Peyer's patch (tissue), 4 donors: ENCODE data around the gene NEDD4L. TPM values are rescaled to one million over a fixed set of nuclear protein-coding genes. Genes with fewer than 3 reads are reported as not detected.

Source experiments
- DNase-seq, 3 donors: peaks; one replicate each; pipeline ENCODE4 v3.0.0-alpha.2; 2017 to 2019
- H3K27ac ChIP-seq, 4 donors: fragments of 200-600 bp; sonication (generic); one replicate each; pipeline ENCODE4 v1.5.1; 2016 to 2019
- H3K27me3 ChIP-seq, 2 donors: fragments of 200-600 bp; sonication (generic); one replicate each; pipeline ENCODE4 v1.5.1; 2019
- H3K36me3 ChIP-seq, 3 donors: fragments of 200-600 bp; sonication (generic); one replicate each; pipeline ENCODE4 v1.5.1; 2016 to 2019
- H3K4me1 ChIP-seq, 4 donors: fragments of 200-600 bp; sonication (generic); one replicate each; pipeline ENCODE4 v1.5.1; 2016 to 2019
- H3K4me3 ChIP-seq, 4 donors: fragments of 200-600 bp; sonication (generic); 1 replicate in 3 of 4; 2 replicates in 1 of 4; pipeline ENCODE4 v1.5.1; 2016 to 2019; ENCODE audit warnings: mild to moderate bottlenecking in 1 of 4
- H3K9me3 ChIP-seq, 4 donors: fragments of 200-600 bp; sonication (generic); one replicate each; pipeline ENCODE4 v1.5.1; 2016 to 2019; ENCODE audit warnings: mild to moderate bottlenecking in 1 of 4
- POLR2A ChIP-seq, 2 donors: fragments of 450-650 bp; IDR thresholded peaks; one replicate each; pipeline ENCODE4 v1.5.1; 2017; ENCODE audit warnings: antibody characterized with exemption in 2 of 2, mild to moderate bottlenecking in 2 of 2, moderate library complexity in 2 of 2
- total RNA-seq, 4 donors: library from RNA; depleted of rRNA; stranded (reverse); fragments of >200 nt; gene quantifications; one replicate each; pipeline ENCODE4 v1.1.0, GENCODE V29; 2016
- TF ChIP-seq, protein P1 (sequence below), 6 experiments: fragments of 450-650 bp in 4 of 6; fragments of 200-600 bp in 2 of 6; sonication (generic) in 1 of 6; IDR thresholded peaks; one replicate each; pipeline ENCODE4 v1.5.1; 2017 to 2019; ENCODE audit warnings: antibody characterized with exemption in 6 of 6, mild to moderate bottlenecking in 3 of 6, moderate library complexity in 1 of 6

Gene NEDD4L
- total RNA-seq, 4 donors from 2014 or later = 213 to 312 (median 277) TPM

DNA sequence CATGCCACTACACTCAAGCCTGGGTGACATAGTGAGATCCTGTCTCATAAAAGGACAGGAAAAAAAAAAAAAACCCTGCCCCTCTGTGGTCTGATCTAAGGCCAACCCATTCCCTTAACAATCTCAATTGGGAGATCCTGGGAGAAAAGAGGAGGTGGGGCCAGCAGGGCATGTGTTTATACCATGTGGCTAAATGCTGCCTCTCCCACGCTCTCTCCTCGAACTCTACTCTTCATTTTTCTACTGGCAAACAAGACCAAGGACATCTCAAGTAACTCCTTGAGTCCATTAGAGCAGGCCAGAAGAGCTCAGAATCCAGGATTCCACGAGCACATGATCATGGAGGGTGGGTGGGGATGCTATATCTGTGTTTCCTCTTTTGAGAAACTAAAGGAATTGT is 16.7 kb upstream of the NEDD4L start:
- Histone ChIP-seq H3K9me3 (no peaks in the 10 kb centered on the region), H3K4me3 (no peak overlapping the region), H3K27me3 (no peaks in the 10 kb centered on the region), H3K4me1 (peaks cover 0 to 11% (median 0%) of the 10 kb centered on the region in 4 donors), H3K36me3 (no peaks in the 10 kb centered on the region), H3K27ac (no peak overlapping the region)
- TF ChIP-seq POLR2A (IDR thresholded peaks at IDR 0.05) = no peak
- TF ChIP-seq, protein P1, sequence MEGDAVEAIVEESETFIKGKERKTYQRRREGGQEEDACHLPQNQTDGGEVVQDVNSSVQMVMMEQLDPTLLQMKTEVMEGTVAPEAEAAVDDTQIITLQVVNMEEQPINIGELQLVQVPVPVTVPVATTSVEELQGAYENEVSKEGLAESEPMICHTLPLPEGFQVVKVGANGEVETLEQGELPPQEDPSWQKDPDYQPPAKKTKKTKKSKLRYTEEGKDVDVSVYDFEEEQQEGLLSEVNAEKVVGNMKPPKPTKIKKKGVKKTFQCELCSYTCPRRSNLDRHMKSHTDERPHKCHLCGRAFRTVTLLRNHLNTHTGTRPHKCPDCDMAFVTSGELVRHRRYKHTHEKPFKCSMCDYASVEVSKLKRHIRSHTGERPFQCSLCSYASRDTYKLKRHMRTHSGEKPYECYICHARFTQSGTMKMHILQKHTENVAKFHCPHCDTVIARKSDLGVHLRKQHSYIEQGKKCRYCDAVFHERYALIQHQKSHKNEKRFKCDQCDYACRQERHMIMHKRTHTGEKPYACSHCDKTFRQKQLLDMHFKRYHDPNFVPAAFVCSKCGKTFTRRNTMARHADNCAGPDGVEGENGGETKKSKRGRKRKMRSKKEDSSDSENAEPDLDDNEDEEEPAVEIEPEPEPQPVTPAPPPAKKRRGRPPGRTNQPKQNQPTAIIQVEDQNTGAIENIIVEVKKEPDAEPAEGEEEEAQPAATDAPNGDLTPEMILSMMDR (IDR thresholded peaks at IDR 0.05) = no peak
- no peak for DNase-seq

DNA sequence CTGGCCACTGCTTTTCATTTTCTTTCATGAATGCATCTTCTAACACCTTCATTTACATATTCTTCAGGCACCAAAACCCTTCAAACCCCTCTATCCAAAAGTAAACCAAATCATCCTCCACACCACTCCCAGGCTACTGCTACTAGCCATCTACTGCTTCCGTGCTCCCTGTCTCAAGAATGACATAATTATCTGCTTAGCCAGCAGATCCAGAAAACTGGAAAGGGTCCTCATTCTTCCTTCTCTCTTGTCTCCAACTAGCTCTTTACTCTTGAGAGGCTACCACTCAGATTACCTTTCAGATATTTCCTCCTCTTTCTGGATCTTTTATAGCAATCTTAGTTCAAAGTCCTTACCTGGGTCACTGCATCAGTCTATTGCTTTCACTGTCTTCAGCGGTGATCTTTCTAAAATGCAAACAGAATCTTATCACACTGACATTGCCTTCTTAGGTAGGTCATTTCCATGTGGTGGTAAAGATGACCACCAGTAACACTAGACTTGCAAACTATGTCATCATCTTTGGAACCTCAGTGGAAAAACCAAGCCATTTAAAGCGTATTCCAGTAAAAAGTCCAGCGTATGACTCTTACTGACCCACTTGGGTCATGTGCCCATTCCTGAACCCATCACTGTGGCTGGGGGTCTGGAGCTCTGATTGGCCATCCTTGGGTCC is 15.8 kb upstream of the NEDD4L start:
- H3K27ac ChIP-seq = no peak overlapping the region
- H3K27me3 ChIP-seq = no peaks in the 10 kb centered on the region
- TF ChIP-seq, protein P1 (IDR thresholded peaks at IDR 0.05) = no peak
- TF ChIP-seq POLR2A (IDR thresholded peaks at IDR 0.05) = no peak
- no peaks in the 10 kb centered on the region for H3K36me3 ChIP-seq
- H3K4me1 ChIP-seq = peaks cover 0 to 11% (median 0%) of the 10 kb centered on the region in 4 donors
- no peak for DNase-seq
- H3K4me3 ChIP-seq = no peak overlapping the region
- H3K9me3 ChIP-seq = no peaks in the 10 kb centered on the region

DNA sequence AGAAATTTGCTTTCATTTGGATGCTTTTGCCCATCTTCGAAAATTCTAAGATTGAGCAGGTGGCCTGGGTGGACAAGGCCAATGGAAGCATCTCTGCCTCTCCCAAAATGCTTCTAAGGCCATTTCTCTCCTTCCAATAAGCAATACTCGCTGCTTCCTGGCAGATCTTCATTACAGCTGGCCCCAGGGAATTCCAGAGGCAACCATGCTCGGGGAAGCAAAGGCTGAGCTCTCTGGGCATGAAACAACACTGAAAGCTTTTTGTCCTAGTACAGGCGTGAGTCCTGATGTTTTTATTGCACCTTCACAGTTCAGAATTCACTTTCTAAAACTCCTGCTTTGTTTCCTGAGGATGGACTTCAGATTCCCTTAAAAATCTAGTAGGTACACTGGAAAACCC is 11.8 kb upstream of the NEDD4L start:
- no peak for TF ChIP-seq POLR2A (IDR thresholded peaks at IDR 0.05)
- TF ChIP-seq, protein P1 (IDR thresholded peaks at IDR 0.05) = no peak

DNA sequence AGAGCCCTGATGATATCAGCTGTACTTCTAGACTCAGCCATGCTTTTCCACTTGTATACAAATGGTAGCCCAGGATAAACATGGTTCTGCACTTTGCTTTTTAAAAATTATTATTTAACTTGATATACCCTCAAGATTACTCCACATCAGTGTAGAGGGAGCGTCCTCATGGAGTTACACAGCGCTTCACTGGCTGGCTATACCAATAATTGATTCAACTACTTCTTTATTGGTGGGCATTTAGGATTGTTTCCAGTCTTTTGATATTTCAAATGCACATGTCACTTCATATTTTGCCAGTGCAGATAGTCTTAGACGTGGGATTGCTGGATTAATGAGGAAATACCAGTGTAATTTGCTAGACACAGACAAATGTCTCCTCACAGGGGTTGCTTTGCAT is 10.8 kb upstream of the NEDD4L start:
- H3K4me1 ChIP-seq = no peaks in the 10 kb centered on the region
- no peak overlapping the region for H3K27ac ChIP-seq
- H3K9me3 ChIP-seq = no peaks in the 10 kb centered on the region
- TF ChIP-seq, protein P1 (IDR thresholded peaks at IDR 0.05) = no peak
- no peak for TF ChIP-seq POLR2A (IDR thresholded peaks at IDR 0.05)
- H3K27me3 ChIP-seq = no peaks in the 10 kb centered on the region
- DNase-seq = no peak
- no peaks in the 10 kb centered on the region for H3K36me3 ChIP-seq
- H3K4me3 ChIP-seq = no peak overlapping the region

More for the DNA sequence above, 11.8 kb upstream of the NEDD4L start:
- no peaks in the 10 kb centered on the region for H3K27me3 ChIP-seq
- no peak for DNase-seq
- H3K4me1 ChIP-seq = no peaks in the 10 kb centered on the region
- no peak overlapping the region for H3K27ac ChIP-seq
- no peaks in the 10 kb centered on the region for H3K36me3 ChIP-seq
- no peak overlapping the region for H3K4me3 ChIP-seq
- H3K9me3 ChIP-seq = no peaks in the 10 kb centered on the region

DNA sequence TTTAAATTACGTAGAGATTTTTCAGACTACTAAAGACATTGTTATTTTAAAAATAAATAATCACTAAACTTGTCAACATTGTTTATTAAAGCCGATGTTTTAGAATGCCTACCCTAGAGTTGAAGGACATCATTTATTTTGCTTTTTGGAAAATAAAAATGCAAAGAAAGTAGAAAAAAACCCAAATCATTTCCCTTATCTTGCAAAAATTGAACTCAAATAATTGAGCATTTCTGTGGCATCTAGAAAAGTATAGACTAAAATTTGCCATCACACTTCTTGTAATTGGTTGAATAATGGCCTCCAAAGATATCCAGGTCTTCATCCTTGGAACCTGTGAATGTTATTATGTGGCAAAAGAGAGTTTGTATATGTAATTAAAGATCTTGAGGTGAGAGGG is 9.7 kb upstream of the NEDD4L start:
- H3K36me3 ChIP-seq = no peaks in the 10 kb centered on the region
- DNase-seq = no peak
- no peaks in the 10 kb centered on the region for H3K4me1 ChIP-seq
- no peak overlapping the region for H3K27ac ChIP-seq
- no peaks in the 10 kb centered on the region for H3K27me3 ChIP-seq
- no peak for TF ChIP-seq POLR2A (IDR thresholded peaks at IDR 0.05)
- TF ChIP-seq, protein P1 (IDR thresholded peaks at IDR 0.05) = no peak
- no peaks in the 10 kb centered on the region for H3K9me3 ChIP-seq
- no peak overlapping the region for H3K4me3 ChIP-seq
